ENCODE measurements around the gene SUPV3L1. TPM values are rescaled to one million over a fixed set of nuclear protein-coding genes. Genes with fewer than 3 reads are reported as not detected.

The SUPV3L1 gene
- total and polyA plus RNA-seq, 9 of the 15 experiments (the other 6 are each of a cell fraction or from before 2014, with no cell fraction given) = 45.2 to 156 (median 92.6) TPM

GRCh38 chr10:69179743-69180524 lies at the start of gene SUPV3L1 (continued):
- TF ChIP-seq CREB5 (CRISPR knock-in tag; IDR thresholded peaks at IDR 0.05) = no peak
- peak; percentile 93 for TF ChIP-seq SP1 (CRISPR knock-in tag; IDR thresholded peaks at IDR 0.05)
- TF ChIP-seq KLF6 (CRISPR knock-in tag; IDR thresholded peaks at IDR 0.05; ENCODE audit: borderline replicate concordance) = peak; percentile 80; the same call in 1 of the 2 replicates
- no peak for TF ChIP-seq ZNF184 (CRISPR knock-in tag; IDR thresholded peaks at IDR 0.05)
- TF ChIP-seq STAG1 (CRISPR knock-in tag; IDR thresholded peaks at IDR 0.05; ENCODE audit: borderline replicate concordance) = no peak
- TF ChIP-seq POLR2G (IDR thresholded peaks at IDR 0.05; ENCODE audit: low read depth, low read length) = peak; percentile 96
- peak; percentile 54; the same call in 1 of the 2 replicates for TF ChIP-seq ZBTB26 (CRISPR knock-in tag; IDR thresholded peaks at IDR 0.05)
- TF ChIP-seq JUND (IDR thresholded peaks at IDR 0.05; ENCODE audit: borderline replicate concordance, low read depth, low read length) = no peak; the same call in 1 of the 2 replicates
- peak; percentile 82; the same call in 2 of the 3 replicates for TF ChIP-seq JUND (tag; IDR thresholded peaks at IDR 0.05; ENCODE audit: borderline replicate concordance, low read depth, low read length)
- peak; percentile 98 for TF ChIP-seq L3MBTL2 (IDR thresholded peaks at IDR 0.05)
- 0 out of 2 replicates have a peak, but pooled peaks have one; percentile 20 for TF ChIP-seq SMAD2 (IDR thresholded peaks at IDR 0.05; ENCODE audit: low read depth, low read length)
- TF ChIP-seq ZNF668 (CRISPR knock-in tag; IDR thresholded peaks at IDR 0.05) = peak; percentile 71; the same call in 1 of the 2 replicates
- no peak for TF ChIP-seq ETV6 (IDR thresholded peaks at IDR 0.05; ENCODE audit: borderline replicate concordance in 1 of 2, low read depth in 2 of 2, low read length in 1 of 2)
- no peak for TF ChIP-seq ETV6 (CRISPR knock-in tag; IDR thresholded peaks at IDR 0.05; ENCODE audit: borderline replicate concordance)
- peak; percentile 67 for TF ChIP-seq IRF9 (tag; IDR thresholded peaks at IDR 0.05)
- no peak for TF ChIP-seq ZNF282 (CRISPR knock-in tag; IDR thresholded peaks at IDR 0.05)
- no peak for TF ChIP-seq NFXL1 (CRISPR knock-in tag; IDR thresholded peaks at IDR 0.05)
- TF ChIP-seq RBBP5 (IDR thresholded peaks at IDR 0.05; ENCODE audit: borderline replicate concordance, insufficient read depth, low read length, poor library complexity, severe bottlenecking) = peak; percentile 99
- no peak for TF ChIP-seq MEF2A (IDR thresholded peaks at IDR 0.05; ENCODE audit: control insufficient read depth, low read depth, low read length)
- no peak for TF ChIP-seq BRD9 (IDR thresholded peaks at IDR 0.05; ENCODE audit: low read depth, partially characterized antibody)
- peak; percentile 46 for TF ChIP-seq DPF2 (IDR thresholded peaks at IDR 0.05)
- TF ChIP-seq ZNF232 (CRISPR knock-in tag; IDR thresholded peaks at IDR 0.05) = 0 out of 2 replicates have a peak, but pooled peaks have one; percentile 25
- no peak for TF ChIP-seq TRIM25 (IDR thresholded peaks at IDR 0.05; ENCODE audit: borderline replicate concordance)

Measured in K562 (cell line).